GM06990 (cell line): ENCODE measurements around the gene JAK3.

Source experiments
- DNase-seq: peaks from one replicate; pipeline ENCODE4 v3.0.0-alpha.2; 2011; ENCODE audit not compliant: insufficient read length; ENCODE audit errors: extremely low read depth
- H3K27me3 ChIP-seq: replicated peaks from 2 replicates; pipeline ENCODE4 v1.6.0; 2011; ENCODE audit warnings: low read length; ENCODE audit not compliant: control insufficient read depth, insufficient read depth
- H3K36me3 ChIP-seq: 2 replicates; pipeline ENCODE4 v1.5.1; 2011; ENCODE audit warnings: low read length; ENCODE audit not compliant: control insufficient read depth, insufficient read depth
- H3K4me3 ChIP-seq: replicated peaks from 2 replicates; pipeline ENCODE4 v1.5.1; 2011; ENCODE audit warnings: low read depth, mild to moderate bottlenecking, control low read depth, low read length
- TF ChIP-seq, protein P1 (sequence below): IDR thresholded peaks from 2 replicates; pipeline ENCODE4 v1.5.1; 2011; ENCODE audit warnings: low read length, control low read depth, mild to moderate bottlenecking, inconsistent platforms; ENCODE audit not compliant: insufficient read depth, poor library complexity, severe bottlenecking

Gene JAK3

GRCh38 chr19:17797424-17798201, 50.2 kb downstream of the JAK3 start:
- TF ChIP-seq, protein P1, sequence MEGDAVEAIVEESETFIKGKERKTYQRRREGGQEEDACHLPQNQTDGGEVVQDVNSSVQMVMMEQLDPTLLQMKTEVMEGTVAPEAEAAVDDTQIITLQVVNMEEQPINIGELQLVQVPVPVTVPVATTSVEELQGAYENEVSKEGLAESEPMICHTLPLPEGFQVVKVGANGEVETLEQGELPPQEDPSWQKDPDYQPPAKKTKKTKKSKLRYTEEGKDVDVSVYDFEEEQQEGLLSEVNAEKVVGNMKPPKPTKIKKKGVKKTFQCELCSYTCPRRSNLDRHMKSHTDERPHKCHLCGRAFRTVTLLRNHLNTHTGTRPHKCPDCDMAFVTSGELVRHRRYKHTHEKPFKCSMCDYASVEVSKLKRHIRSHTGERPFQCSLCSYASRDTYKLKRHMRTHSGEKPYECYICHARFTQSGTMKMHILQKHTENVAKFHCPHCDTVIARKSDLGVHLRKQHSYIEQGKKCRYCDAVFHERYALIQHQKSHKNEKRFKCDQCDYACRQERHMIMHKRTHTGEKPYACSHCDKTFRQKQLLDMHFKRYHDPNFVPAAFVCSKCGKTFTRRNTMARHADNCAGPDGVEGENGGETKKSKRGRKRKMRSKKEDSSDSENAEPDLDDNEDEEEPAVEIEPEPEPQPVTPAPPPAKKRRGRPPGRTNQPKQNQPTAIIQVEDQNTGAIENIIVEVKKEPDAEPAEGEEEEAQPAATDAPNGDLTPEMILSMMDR = no peak
- H3K27me3 ChIP-seq = no peaks in the 10 kb centered on the region; the same call in 1 of the 2 replicates
- H3K36me3 ChIP-seq = no peaks in the 10 kb centered on the region
- no peak for DNase-seq
- no peak overlapping the region for H3K4me3 ChIP-seq

DNA sequence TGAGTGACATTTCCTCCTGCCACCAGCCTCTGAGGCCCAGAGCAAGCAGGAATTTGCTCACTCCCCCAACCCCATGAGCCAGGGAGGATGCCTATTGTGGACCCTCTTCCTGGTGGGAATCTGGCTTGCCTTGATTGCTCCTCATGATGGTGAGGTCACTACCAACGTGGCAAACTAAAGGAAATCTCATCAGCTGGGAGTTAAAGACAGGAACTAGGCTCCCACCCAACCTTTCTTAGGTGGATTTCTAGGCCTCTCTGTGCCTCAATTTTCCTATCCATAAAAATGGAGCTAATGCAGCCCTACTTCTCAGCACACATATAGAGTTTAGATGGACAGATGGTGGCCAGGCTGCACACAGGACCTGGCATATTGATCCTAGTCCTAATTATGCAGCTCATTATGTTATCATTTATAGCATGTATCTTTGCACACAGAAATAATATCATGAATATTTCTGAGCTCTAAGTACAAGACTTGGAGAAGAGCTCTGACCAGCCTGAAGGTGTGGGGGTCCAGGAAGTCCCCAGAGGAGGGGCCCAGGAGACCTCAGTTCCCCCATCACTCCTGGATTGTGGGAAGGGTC, 50.9 kb downstream of the JAK3 start:
- Histone ChIP-seq H3K36me3 (no peaks in the 10 kb centered on the region), H3K27me3 (no peaks in the 10 kb centered on the region; the same call in 1 of the 2 replicates), H3K4me3 (no peak overlapping the region)
- DNase-seq = no peak
- TF ChIP-seq, protein P1 = no peak

GRCh38 chr19:17796013-17796837, 51.6 kb downstream of the JAK3 start:
- no peaks in the 10 kb centered on the region; the same call in 1 of the 2 replicates for H3K27me3 ChIP-seq
- H3K4me3 ChIP-seq = no peak overlapping the region
- TF ChIP-seq, protein P1 = no peak
- DNase-seq = no peak
- H3K36me3 ChIP-seq = no peaks in the 10 kb centered on the region

DNA sequence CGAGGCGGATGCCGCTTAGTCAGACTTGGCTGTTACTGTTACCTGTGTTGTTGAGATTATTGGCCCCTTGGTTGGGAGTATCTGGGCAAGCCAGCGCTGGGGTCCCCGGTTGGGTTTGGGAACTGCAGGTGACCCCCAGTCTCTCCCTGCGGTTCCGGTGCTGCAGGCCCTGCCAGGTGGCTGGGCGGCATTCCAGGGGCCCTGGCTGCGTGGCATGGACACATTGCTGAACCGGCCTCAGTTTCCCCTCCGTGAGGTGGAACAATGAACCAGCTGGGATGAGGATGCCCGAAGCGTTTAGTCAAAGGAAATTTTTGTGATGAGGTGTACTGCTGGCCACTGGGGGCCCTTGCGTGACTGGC, 52.3 kb downstream of the JAK3 start:
- Histone ChIP-seq H3K4me3 (no peak overlapping the region), H3K36me3 (no peaks in the 10 kb centered on the region), H3K27me3 (no peaks in the 10 kb centered on the region; the same call in 1 of the 2 replicates)
- no peak for DNase-seq
- TF ChIP-seq, protein P1 = no peak

- TF ChIP-seq, protein P1 = no peak
- DNase-seq = no peak
- H3K4me3 ChIP-seq = no peak within 1 kb of the TSS
- H3K27me3 ChIP-seq = no peaks in the 10 kb centered on the region; the same call in 1 of the 2 replicates
- H3K36me3 ChIP-seq = no peaks in the 10 kb centered on the region
Measured at GRCh38 chr19:17794731-17795494, 52.9 kb downstream of the JAK3 start, which contains the start of gene B3GNT3. Gene B3GNT3, plus strand, starts transcription at chr19:17795138. Its CDS starts 12,670 bp downstream, at chr19:17807808.
